A549 (cell line): ENCODE data around the gene TTC32.

Source experiments
- CTCF ChIP-seq: fragments of >200 bp; sonication (Bioruptor Twin); formaldehyde crosslinking; IDR thresholded peaks from 3 replicates; pipeline ENCODE4 v1.5.1; 2016
- JUNB ChIP-seq: fragments of >200 bp; sonication (Bioruptor Twin); formaldehyde crosslinking; IDR thresholded peaks from 2 replicates; pipeline ENCODE4 v1.6.1; 2016
- TF ChIP-seq, protein P1 (sequence below): fragments of 200-600 bp; sonication (generic); IDR thresholded peaks from 2 replicates; pipeline ENCODE4 v1.6.1; 2016; ENCODE audit warnings: antibody characterized with exemption, mild to moderate bottlenecking, moderate library complexity
- TF ChIP-seq, protein P2 (sequence below): IDR thresholded peaks from 2 replicates; pipeline ENCODE4 v1.6.1; 2012

DNA sequence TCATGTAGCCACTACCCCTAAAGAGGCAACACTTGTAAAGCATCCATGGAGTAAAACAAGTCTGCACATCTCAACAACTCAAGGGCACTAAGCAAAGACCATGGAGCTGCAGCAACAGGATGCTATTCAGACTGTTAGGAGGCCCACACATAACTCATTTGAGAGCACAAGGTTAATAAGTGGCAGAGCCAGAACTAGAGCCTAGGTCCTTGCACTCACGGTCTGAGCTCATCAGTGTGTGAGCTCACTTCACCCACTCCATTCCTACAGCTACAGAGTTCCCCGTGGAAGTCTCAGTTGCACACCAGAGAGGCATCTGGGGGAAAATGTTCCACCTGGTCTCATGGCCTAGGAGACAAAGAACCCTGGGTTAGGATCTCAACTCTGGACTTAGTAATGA is 35.0 kb downstream of the TTC32 start:
- TF ChIP-seq, protein P1, sequence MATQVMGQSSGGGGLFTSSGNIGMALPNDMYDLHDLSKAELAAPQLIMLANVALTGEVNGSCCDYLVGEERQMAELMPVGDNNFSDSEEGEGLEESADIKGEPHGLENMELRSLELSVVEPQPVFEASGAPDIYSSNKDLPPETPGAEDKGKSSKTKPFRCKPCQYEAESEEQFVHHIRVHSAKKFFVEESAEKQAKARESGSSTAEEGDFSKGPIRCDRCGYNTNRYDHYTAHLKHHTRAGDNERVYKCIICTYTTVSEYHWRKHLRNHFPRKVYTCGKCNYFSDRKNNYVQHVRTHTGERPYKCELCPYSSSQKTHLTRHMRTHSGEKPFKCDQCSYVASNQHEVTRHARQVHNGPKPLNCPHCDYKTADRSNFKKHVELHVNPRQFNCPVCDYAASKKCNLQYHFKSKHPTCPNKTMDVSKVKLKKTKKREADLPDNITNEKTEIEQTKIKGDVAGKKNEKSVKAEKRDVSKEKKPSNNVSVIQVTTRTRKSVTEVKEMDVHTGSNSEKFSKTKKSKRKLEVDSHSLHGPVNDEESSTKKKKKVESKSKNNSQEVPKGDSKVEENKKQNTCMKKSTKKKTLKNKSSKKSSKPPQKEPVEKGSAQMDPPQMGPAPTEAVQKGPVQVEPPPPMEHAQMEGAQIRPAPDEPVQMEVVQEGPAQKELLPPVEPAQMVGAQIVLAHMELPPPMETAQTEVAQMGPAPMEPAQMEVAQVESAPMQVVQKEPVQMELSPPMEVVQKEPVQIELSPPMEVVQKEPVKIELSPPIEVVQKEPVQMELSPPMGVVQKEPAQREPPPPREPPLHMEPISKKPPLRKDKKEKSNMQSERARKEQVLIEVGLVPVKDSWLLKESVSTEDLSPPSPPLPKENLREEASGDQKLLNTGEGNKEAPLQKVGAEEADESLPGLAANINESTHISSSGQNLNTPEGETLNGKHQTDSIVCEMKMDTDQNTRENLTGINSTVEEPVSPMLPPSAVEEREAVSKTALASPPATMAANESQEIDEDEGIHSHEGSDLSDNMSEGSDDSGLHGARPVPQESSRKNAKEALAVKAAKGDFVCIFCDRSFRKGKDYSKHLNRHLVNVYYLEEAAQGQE = no peak
- TF ChIP-seq, protein P2, sequence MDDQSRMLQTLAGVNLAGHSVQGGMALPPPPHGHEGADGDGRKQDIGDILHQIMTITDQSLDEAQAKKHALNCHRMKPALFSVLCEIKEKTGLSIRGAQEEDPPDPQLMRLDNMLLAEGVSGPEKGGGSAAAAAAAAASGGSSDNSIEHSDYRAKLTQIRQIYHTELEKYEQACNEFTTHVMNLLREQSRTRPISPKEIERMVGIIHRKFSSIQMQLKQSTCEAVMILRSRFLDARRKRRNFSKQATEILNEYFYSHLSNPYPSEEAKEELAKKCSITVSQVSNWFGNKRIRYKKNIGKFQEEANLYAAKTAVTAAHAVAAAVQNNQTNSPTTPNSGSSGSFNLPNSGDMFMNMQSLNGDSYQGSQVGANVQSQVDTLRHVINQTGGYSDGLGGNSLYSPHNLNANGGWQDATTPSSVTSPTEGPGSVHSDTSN = no peak
- TF ChIP-seq CTCF = no peak
- TF ChIP-seq JUNB = no peak
